K562 (cell line): ENCODE data around the gene CNOT4. TPM values are rescaled to one million over a fixed set of nuclear protein-coding genes. Genes with fewer than 3 reads are reported as not detected.

Experiments used
- C11orf30 ChIP-seq: fragments of 450-650 bp; IDR thresholded peaks from 2 replicates; pipeline ENCODE4 v1.6.1; 2016; ENCODE audit warnings: low read depth, mild to moderate bottlenecking
- DLX4 ChIP-seq: fragments of 250-450 bp; sonication (Bioruptor Pico); IDR thresholded peaks from 2 replicates; pipeline ENCODE4 v1.6.1; 2021; ENCODE audit warnings: mild to moderate bottlenecking
- ESRRA ChIP-seq: fragments of 450-650 bp; IDR thresholded peaks from 2 replicates; pipeline ENCODE4 v1.6.1; 2014; ENCODE audit warnings: low read depth, mild to moderate bottlenecking, moderate library complexity, borderline replicate concordance
- FOSL1 ChIP-seq: fragments of 200-800 bp; sonication (Bioruptor generic); conservative IDR thresholded peaks from 2 replicates; pipeline ENCODE4 v1.6.1; 2016; ENCODE audit warnings: missing genetic modification characterization, missing compliant biosample characterization
- FOXP1 ChIP-seq: sonication (generic); formaldehyde crosslinking; IDR thresholded peaks from 2 replicates; pipeline ENCODE4 v1.8.0; 2022; ENCODE audit warnings: mild to moderate bottlenecking, missing genetic modification reagents
- GABPB2 ChIP-seq: fragments of 250-450 bp; sonication (Bioruptor Pico); conservative IDR thresholded peaks from 2 replicates; pipeline ENCODE4 v1.5.1; 2021; ENCODE audit warnings: mild to moderate bottlenecking
- HMGXB4 ChIP-seq: sonication (generic); formaldehyde crosslinking; IDR thresholded peaks from 2 replicates; pipeline ENCODE4 v1.8.1; 2023; ENCODE audit warnings: mild to moderate bottlenecking, missing genetic modification reagents
- HOXB6 ChIP-seq: fragments of 250-450 bp; sonication (Bioruptor Pico); IDR thresholded peaks from 2 replicates; pipeline ENCODE4 v1.5.1; 2022; ENCODE audit warnings: mild to moderate bottlenecking, borderline replicate concordance
- NCOA6 ChIP-seq: fragments of 450-650 bp; IDR thresholded peaks from 2 replicates; pipeline ENCODE4 v1.6.1; 2017; ENCODE audit warnings: mild to moderate bottlenecking
- NFIX ChIP-seq: fragments of 250-450 bp; sonication (Bioruptor Pico); IDR thresholded peaks from 2 replicates; pipeline ENCODE4 v1.4.0; 2020; ENCODE audit warnings: low read depth, mild to moderate bottlenecking, moderate library complexity
- PATZ1 ChIP-seq: fragments of 250-450 bp; sonication (Bioruptor Pico); IDR thresholded peaks from 2 replicates; pipeline ENCODE4 v1.5.0; 2020; ENCODE audit warnings: mild to moderate bottlenecking, borderline replicate concordance
- POU5F1 ChIP-seq: fragments of 150-350 bp; IDR thresholded peaks from 2 replicates; pipeline ENCODE4 v1.6.1; 2014; ENCODE audit warnings: borderline replicate concordance, low read length, low read depth, mild to moderate bottlenecking; ENCODE audit not compliant: partially characterized antibody
- PPARD ChIP-seq: fragments of 250-450 bp; sonication (Bioruptor Pico); IDR thresholded peaks from 2 replicates; pipeline ENCODE4 v1.8.0; 2022; ENCODE audit warnings: inconsistent platforms, mild to moderate bottlenecking, moderate library complexity
- RBFOX2 ChIP-seq: fragments of 200-400 bp; formaldehyde crosslinking; IDR thresholded peaks from 2 replicates; pipeline ENCODE4 v1.6.1; 2017; ENCODE audit warnings: low read depth, mild to moderate bottlenecking, low read length, moderate library complexity
- RNF2 ChIP-seq: sonication (generic); IDR thresholded peaks from 2 replicates; pipeline ENCODE4 v1.6.1; 2016
- RUNX1 ChIP-seq: sonication (generic); IDR thresholded peaks from 2 replicates; pipeline ENCODE4 v1.6.1; 2016; ENCODE audit warnings: antibody characterized with exemption, low read depth
- SMAD1 ChIP-seq: fragments of 150-350 bp; IDR thresholded peaks from 2 replicates; pipeline ENCODE4 v1.6.1; 2014; ENCODE audit warnings: low read length, low read depth; ENCODE audit not compliant: partially characterized antibody
- SMAD4 ChIP-seq: fragments of 250-450 bp; sonication (Bioruptor Pico); conservative IDR thresholded peaks from 2 replicates; pipeline ENCODE4 v1.8.0; 2021; ENCODE audit warnings: inconsistent platforms, mild to moderate bottlenecking, moderate library complexity
- SMARCE1 ChIP-seq: fragments of 450-650 bp; IDR thresholded peaks from 2 replicates; pipeline ENCODE4 v1.7.1; 2016; ENCODE audit warnings: mild to moderate bottlenecking
- SUPT5H ChIP-seq: fragments of 450-650 bp; IDR thresholded peaks from 2 replicates; pipeline ENCODE4 v1.6.1; 2016
- TAF9B ChIP-seq: fragments of 450-650 bp; IDR thresholded peaks from 2 replicates; pipeline ENCODE4 v1.6.1; 2018; ENCODE audit warnings: mild to moderate bottlenecking; ENCODE audit not compliant: partially characterized antibody
- ZC3H4 ChIP-seq: sonication (generic); formaldehyde crosslinking; IDR thresholded peaks from 2 replicates; pipeline ENCODE4 v1.9.0; 2021; ENCODE audit warnings: missing genetic modification reagents, borderline replicate concordance
- ZNF232 ChIP-seq: sonication (generic); formaldehyde crosslinking; IDR thresholded peaks from 2 replicates; pipeline ENCODE4 v1.8.0; 2022; ENCODE audit warnings: mild to moderate bottlenecking, missing genetic modification reagents
- ZNF436 ChIP-seq: fragments of 250-450, 450-650 bp; sonication (Bioruptor Pico); formaldehyde crosslinking; IDR thresholded peaks from 2 replicates; pipeline ENCODE4 v1.7.0; 2020; ENCODE audit warnings: mild to moderate bottlenecking
- ZNF696 ChIP-seq: fragments of 250-450 bp; sonication (Bioruptor Pico); conservative IDR thresholded peaks from 2 replicates; pipeline ENCODE4 v1.4.0; 2020; ENCODE audit warnings: mild to moderate bottlenecking, moderate library complexity
- ZNF79 ChIP-seq: fragments of 250-450 bp; sonication (Bioruptor Pico); IDR thresholded peaks from 2 replicates; pipeline ENCODE4 v1.4.0; 2020; ENCODE audit warnings: low read depth, mild to moderate bottlenecking, moderate library complexity
- polyA plus RNA-seq, 8 experiments: library from polyadenylated mRNA; depleted of rRNA in 4 of 8; stranded (reverse) in 5 of 8; unstranded in 3 of 8; fragments of >200 nt; fragmentation: Nextera tagmentation in 2 of 8; fragmentation: Illumina TruSeq in 1 of 8; extraction: Ambion mirVana in 2 of 8; extraction: Trizol in 1 of 8; gene quantifications; 2 replicates each; pipeline versions ENCODE4 v1.2.1 to v1.2.3, GENCODE V29; 2011 to 2014; ENCODE audit warnings: inconsistent platforms in 1 of 8, missing spikeins in 1 of 8
- total RNA-seq, 7 experiments: library from RNA; depleted of rRNA in 6 of 7; stranded (reverse); fragments of >200 nt in 6 of 7; fragmentation: Illumina TruSeq in 2 of 7; extraction: Trizol in 2 of 7; gene quantifications; 2 replicates each; pipeline versions ENCODE4 v1.2.1 to v1.2.3, GENCODE V29; 2011 to 2021; ENCODE audit warnings: low replicate concordance in 1 of 7

CNOT4 gene
- total and polyA plus RNA-seq, 9 of the 15 experiments (the other 6 are each of a cell fraction or from before 2014, with no cell fraction given) = 8.6 to 24.1 (median 15.4) TPM

- TF ChIP-seq PPARD = no peak
- TF ChIP-seq DLX4 (CRISPR knock-in tag) = no peak
- peak; percentile 91; the same call in 1 of the 2 replicates for TF ChIP-seq FOXP1 (CRISPR knock-in tag)
- TF ChIP-seq C11orf30 = peak; percentile 83
- peak; percentile 55 for TF ChIP-seq ESRRA
- peak; percentile 97 for TF ChIP-seq TAF9B
- peak; percentile 96; the same call in 1 of the 2 replicates for TF ChIP-seq ZC3H4 (CRISPR knock-in tag)
- TF ChIP-seq GABPB2 (CRISPR knock-in tag) = no peak
- TF ChIP-seq ZNF696 (CRISPR knock-in tag) = no peak; the same call in 1 of the 2 replicates
- TF ChIP-seq POU5F1 = no peak
- no peak; the same call in 1 of the 2 replicates for TF ChIP-seq SMARCE1
- TF ChIP-seq RUNX1 = peak; percentile 79; the same call in 1 of the 2 replicates
- peak; percentile 99 for TF ChIP-seq SUPT5H
- 0 out of 2 replicates have a peak, but pooled peaks have one; percentile 12 for TF ChIP-seq NCOA6
- TF ChIP-seq SMAD1 = peak; percentile 67
- TF ChIP-seq FOSL1 (tag) = no peak
- peak; percentile 69 for TF ChIP-seq SMAD4 (CRISPR knock-in tag)
- TF ChIP-seq ZNF436 = no peak
- no peak for TF ChIP-seq NFIX (CRISPR knock-in tag)
- TF ChIP-seq PATZ1 (CRISPR knock-in tag) = peak; percentile 82; the same call in 1 of the 2 replicates
- TF ChIP-seq RBFOX2 = peak; percentile 95
- TF ChIP-seq ZNF232 (CRISPR knock-in tag) = peak; percentile 87
- no peak for TF ChIP-seq ZNF79 (CRISPR knock-in tag)
- no peak for TF ChIP-seq HOXB6 (CRISPR knock-in tag)
- peak; percentile 81 for TF ChIP-seq HMGXB4 (CRISPR knock-in tag)
- peak; percentile 81; the same call in 1 of the 2 replicates for TF ChIP-seq RNF2
Observed at GRCh38 chr7:135557455-135558336, 47.8 kb upstream of the CNOT4 start, which contains the start of gene NUP205 (continued).
